ENCODE measurements around the gene NMNAT1. TPM values are rescaled to one million over a fixed set of nuclear protein-coding genes. Genes with fewer than 3 reads are reported as not detected.

The NMNAT1 gene
- total RNA-seq, 1 experiment from 2014 or later: 2.3 TPM

GRCh38 chr1:9907441-9907840, 35.8 kb upstream of the NMNAT1 start (continued):
- TF ChIP-seq PREB (CRISPR knock-in tag; IDR thresholded peaks at IDR 0.05; ENCODE audit: borderline replicate concordance): no peak
- TF ChIP-seq ZNF219 (CRISPR knock-in tag; IDR thresholded peaks at IDR 0.05; ENCODE audit: borderline replicate concordance): no peak
- TF ChIP-seq E2F5 (CRISPR knock-in tag; IDR thresholded peaks at IDR 0.05): no peak
- no peak for TF ChIP-seq ELF4 (CRISPR knock-in tag; IDR thresholded peaks at IDR 0.05; ENCODE audit: low read depth)
- TF ChIP-seq SMAD3 (CRISPR knock-in tag; IDR thresholded peaks at IDR 0.05; ENCODE audit: borderline replicate concordance): no peak
- TF ChIP-seq NR1H2 (CRISPR knock-in tag; IDR thresholded peaks at IDR 0.05): no peak
- TF ChIP-seq USF1 (CRISPR knock-in tag; IDR thresholded peaks at IDR 0.05): no peak
- TF ChIP-seq ARID4B (CRISPR knock-in tag; IDR thresholded peaks at IDR 0.05; ENCODE audit: borderline replicate concordance): no peak
- no peak for TF ChIP-seq ZNF281 (CRISPR knock-in tag; IDR thresholded peaks at IDR 0.05)

- no peak for DNase-seq (ENCODE audit: low spot score)
- Mint-ChIP-seq H3K4me3 (peak overlapping the region; percentile 96), H3K4me1 (peaks cover 34% of the 10 kb centered on the region), H3K27me3 (ENCODE audit: low read depth) (no peaks in the 10 kb centered on the region), H3K9me3 (no peaks in the 10 kb centered on the region), H3K27ac (peak overlapping the region; percentile 89), H3K36me3 (no peaks in the 10 kb centered on the region)
- TF ChIP-seq EMX1 (CRISPR knock-in tag; IDR thresholded peaks at IDR 0.05) (no peak), ZNF232 (CRISPR knock-in tag; IDR thresholded peaks at IDR 0.05) (no peak), GTF2I (CRISPR knock-in tag; conservative IDR thresholded peaks at IDR 0.05) (no peak), MXD4 (CRISPR knock-in tag; IDR thresholded peaks at IDR 0.05; ENCODE audit: borderline replicate concordance) (no peak), CTCF (IDR thresholded peaks at IDR 0.05) (no peak), E2F4 (CRISPR knock-in tag; IDR thresholded peaks at IDR 0.05; ENCODE audit: borderline replicate concordance, low read depth) (no peak), GABPB1 (CRISPR knock-in tag; IDR thresholded peaks at IDR 0.05) (no peak)
- no peak for ATAC-seq
- POLR2A ChIA-PET: no interaction called here
- CTCF ChIA-PET: no interaction called here
Observed at GRCh38 chr1:9908871-9909233, 34.4 kb upstream of the NMNAT1 start.

Measured in WTC11 (cell line).